T-helper 17 cell (primary cell): Measurements from ENCODE around the gene ARMCX1. TPM values are rescaled to one million over a fixed set of nuclear protein-coding genes. Genes with fewer than 3 reads are reported as not detected.

Source experiments
- total RNA-seq, 4 donors: library from RNA in 2 of 4; stranded (reverse) in 2 of 4; gene quantifications; one replicate each; pipeline ENCODE4 v1.2.3 and lab custom pipeline; 2022 to 2026

The ARMCX1 gene
- total RNA-seq, 2 donors from 2014 or later, result 0.21 to 0.30 TPM

Other genes with a start within 250 kb of the ARMCX1 start
- 1 to 10 TPM; 4.4 to 5.1 TPM for gene TIMM8A, start 201.8 kb upstream of the ARMCX1 start, total RNA-seq
- 10 to 100 TPM; 10.0 to 13.8 TPM for gene BTK, start 164.4 kb upstream of the ARMCX1 start, total RNA-seq
- 100 to 1,000 TPM; 270 to 298 TPM for gene RPL36A, start 159.5 kb upstream of the ARMCX1 start, total RNA-seq
- gene GLA, start 142.6 kb upstream of the ARMCX1 start, total RNA-seq, result 10 to 100 TPM; 26.6 to 36.0 TPM
- gene HNRNPH2, start 142.3 kb upstream of the ARMCX1 start, total RNA-seq, result 10 to 100 TPM; 34.7 to 43.2 TPM
- gene ARMCX4, start 65.1 kb upstream of the ARMCX1 start, total RNA-seq, result 1 to 10 TPM; 5.9 to 9.9 TPM
- 10 to 100 TPM; 34.0 to 47.8 TPM for gene ARMCX6, start 67.5 kb downstream of the ARMCX1 start, total RNA-seq
- gene ARMCX3, start 72.6 kb downstream of the ARMCX1 start, total RNA-seq, result 10 to 100 TPM; 47.5 to 49.9 TPM
- gene ARMCX2, start 109.3 kb downstream of the ARMCX1 start, total RNA-seq, result 1 to 10 TPM in 1 of 2 donors, under 1 TPM in 1; 0.55 to 1.4 TPM